ENCODE results near the gene LACTB.
A peak's percentile ranks its signal among the peaks of the same experiment; 100 is the strongest.
"Not testable (repeated sequence)": the region's sequence is repeated elsewhere in the genome, so short reads cannot be mapped to it uniquely, and the experiment has no call there.

LACTB gene

DNA sequence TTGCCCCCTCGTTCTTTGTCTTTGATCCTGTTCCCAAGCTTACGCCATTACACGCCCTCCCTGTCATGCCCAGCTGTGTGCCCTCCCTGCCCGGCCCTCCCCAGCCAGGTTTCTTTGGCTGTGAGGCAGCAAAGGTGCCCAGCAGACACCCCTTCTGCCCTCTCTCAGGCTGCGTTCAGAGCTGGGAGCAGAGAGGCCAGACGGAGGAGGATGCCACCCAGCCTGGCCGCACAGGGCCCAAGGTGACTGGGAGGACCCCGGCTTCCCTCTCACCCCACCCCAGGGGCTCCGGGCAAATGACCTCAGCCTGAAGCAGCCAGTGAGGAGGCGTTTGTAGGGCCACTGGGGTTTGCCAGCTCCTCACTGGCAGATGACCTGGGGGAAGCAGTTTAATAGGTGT, 30.8 kb upstream of the LACTB start:
- DNase-seq: no peak

- DNase-seq: no peak
Observed at GRCh38 chr15:63091679-63092446, 29.8 kb upstream of the LACTB start.

DNA sequence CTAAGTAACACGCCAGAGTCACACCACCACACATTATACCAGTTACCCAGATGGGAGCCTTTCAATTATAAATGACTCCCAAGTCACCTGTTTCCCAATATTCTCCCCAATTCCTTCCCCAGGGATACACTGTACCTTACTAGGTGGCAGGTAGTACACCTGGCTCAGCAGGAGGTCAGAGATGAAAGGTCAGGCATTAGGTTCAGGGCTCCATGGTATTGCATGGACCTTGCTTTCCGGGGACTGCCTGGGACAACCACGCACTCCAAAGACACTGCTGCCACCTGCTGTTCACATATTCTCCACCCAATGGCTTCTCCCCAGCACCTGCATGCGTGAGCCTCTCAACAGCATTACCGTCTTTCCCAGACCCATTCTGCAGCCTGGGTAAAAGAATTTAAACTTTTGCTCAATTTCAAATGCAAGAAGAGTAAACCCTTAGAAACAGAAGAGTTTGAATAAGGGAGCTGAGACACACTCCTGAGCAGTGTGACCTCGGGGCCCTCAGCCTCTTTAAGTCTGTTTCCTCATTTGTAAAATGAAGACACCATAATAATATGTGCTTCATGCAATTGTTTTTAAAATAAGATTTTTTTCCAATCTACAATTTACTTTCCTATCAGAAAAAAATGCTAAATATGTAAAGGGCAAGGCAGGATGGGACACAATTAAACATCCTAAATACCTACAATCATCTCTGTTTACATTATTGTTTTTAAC, 28.0 kb upstream of the LACTB start:
- peak; percentile 84 for DNase-seq

GRCh38 chr15:63094495-63094931, 27.1 kb upstream of the LACTB start:
- no peak for DNase-seq

DNA sequence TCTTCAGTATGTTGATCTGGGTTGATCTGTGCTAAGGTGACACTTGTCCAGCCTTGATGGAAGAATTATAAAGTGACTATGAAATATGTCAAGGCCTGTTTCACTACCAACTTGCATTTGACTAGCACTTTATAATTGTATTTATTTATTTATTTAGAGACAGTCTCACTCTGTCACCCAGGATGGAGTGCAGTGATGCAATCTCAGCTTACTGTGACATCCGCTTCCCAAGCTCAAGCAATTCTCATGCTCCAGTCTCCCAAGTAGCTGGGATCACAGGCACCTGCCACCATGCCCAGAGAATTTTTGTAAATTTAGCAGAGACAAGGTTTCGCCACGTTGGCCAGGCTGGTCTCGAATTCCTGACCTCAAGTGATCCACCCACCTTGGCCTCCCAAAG, 25.5 kb upstream of the LACTB start:
- DNase-seq: no peak

- DNase-seq: not testable (repeated sequence)
Observed at GRCh38 chr15:63098901-63099300, 22.8 kb upstream of the LACTB start.

GRCh38 chr15:63099581-63099980, 22.1 kb upstream of the LACTB start:
- not testable (repeated sequence) for DNase-seq

DNA sequence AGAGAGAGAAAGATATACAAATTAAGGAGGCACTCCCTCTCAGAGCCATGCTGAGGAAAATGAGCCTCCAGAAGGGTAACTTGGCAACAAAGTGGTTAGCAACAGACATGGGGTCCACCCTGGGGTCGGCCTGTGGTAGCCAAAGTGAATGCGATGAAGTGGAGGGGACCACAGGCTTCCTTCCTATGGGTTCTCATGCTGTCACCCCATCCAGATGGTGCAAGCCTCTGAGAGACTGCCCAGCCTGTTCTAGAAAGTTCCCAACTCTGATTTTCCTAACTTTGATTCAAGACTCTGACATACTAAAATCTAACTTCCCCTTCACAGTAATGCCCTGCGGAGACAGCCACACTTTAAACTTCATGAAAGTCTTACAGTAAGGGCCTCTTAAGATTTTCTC, 18.2 kb upstream of the LACTB start:
- no peak for DNase-seq

DNA sequence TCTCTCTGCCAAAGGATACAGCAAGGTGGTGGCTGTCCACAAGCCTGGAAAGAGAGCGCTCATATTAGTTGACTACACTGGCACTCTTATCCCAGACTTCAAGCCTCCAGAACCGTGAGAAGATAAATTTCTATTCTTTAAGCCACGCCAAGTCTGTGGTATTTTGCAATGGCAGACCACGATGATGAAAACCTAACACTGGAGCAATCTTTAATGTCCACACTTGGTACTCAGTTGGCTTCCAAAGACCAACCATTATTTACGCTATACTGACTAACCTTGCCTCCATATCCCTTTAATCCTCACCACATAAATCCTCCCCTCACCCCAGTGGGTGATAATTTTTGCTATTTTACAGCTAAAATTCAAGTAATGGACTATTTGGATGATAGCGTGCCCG, 16.9 kb upstream of the LACTB start:
- no peak for DNase-seq

DNA sequence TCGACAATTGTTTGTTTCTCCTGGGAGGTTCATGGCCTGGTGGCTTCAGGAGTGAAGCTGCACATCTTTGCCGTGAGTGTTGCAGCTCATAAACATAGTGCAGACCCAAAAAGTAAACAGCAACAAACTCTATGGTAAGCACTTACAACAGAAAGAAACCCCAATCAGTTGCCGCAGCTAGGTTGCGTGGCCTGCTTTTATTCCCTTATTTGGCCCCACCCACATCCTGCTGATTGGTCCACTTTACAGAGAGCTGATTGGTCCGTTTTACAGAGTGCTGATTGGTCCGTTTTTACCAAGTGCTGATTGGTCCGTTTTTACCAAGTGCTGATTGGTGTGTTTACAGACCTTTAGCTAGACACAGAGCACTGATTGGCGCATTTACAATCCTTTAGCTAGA, 16.3 kb upstream of the LACTB start:
- DNase-seq: not testable (repeated sequence)

DNA sequence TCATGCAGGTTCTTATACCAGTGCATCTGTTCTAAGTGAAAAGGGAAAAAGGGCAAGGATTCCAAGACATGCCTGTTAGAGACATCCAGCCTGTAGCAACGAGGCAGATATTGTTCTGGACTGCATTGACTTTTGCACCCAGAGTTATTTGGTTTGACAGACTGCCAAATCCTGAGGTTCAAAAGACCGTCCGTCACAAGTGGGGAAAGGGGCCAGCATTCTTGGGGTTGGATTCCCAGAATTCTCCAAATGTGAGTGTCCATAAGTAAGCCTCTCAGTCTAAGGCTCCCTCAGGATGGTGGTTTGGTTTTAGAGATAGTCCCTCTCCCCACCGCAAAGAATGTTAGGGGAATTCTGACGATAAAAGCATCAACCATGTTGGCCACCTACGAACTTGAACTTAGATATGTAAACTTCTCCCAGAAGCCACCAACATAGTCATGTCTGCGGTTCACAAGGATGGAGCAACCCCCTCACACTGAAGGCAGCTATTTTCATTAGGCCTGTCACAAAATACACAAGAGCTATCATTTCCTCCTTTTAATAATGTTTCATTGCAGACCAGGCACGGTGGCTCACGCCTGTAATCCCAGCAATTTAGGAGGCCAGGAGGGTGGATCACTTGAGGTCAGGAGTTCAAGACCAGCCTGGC, 13.6 kb upstream of the LACTB start:
- DNase-seq: no peak

- no peak for DNase-seq
Observed at GRCh38 chr15:63109498-63109897, 12.2 kb upstream of the LACTB start.

DNA sequence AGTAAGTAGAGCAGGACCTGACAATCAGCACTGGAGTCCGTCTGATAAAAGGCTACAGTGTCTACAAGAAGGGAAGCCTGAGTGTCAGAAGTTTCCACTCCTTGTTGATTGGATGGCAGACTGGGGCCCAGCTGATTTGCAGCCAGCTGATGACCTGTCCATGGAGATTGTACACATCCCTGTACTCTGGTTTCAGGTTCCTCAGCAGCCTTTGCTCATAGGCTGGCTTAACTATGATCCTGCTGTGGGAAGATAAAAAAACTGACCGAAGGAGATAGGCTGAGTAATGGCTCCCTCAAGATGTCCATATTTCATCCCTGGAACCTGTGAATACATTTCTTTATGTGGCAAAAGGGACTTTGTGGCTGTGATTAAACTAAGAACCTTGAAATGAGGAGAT, 11.7 kb upstream of the LACTB start:
- DNase-seq: no peak

DNA sequence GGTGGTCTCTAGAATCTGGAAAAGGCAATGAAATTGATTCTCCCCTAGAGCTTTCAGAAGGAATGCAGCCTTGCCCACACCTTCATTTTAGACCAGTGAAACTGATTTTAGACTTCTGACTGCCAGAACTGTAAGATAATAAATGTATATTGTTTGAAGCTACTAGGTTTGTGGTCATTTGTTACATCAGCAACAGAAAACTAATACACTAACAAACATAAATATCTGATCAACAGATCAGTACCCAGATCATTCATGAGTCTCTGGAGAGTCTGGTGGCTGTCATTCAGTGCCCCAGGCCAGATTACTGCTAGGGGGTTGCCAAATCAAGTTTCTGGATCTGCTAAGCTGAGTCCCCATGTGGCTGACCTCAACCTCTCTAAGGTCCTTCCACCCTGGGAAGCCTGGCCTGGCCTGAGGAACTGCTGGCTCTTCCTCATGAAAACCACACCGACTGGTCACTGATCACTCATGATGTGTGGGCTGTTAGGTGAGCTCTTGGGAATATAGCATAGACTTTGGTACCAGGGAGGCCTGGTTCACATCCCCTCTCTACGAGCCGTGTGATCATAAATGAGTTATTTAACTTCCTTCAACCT, 11.1 kb upstream of the LACTB start:
- DNase-seq: no peak

- no peak for DNase-seq
Observed at GRCh38 chr15:63111481-63111880, 10.2 kb upstream of the LACTB start.

GRCh38 chr15:63112871-63113270, 8.8 kb upstream of the LACTB start:
- DNase-seq: no peak

DNA sequence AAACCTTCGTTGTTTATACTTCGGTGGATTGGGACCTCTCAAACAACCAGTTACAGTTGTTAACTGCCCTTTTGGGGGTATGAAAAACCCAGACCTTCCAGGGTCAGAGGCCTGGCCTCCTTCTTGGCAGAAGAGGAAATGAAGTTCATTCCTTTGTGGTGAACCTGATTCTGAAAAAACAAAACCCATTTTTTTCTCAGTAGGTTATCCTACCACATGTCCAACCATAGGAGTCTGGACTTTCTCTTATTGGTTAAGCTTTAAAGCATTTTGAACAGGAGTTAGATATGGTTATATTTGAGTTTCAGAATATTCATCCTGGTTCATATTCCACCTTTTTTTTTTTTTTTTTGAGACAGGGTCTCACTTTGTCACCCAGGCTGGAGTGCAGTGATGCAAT, 7.2 kb upstream of the LACTB start:
- no peak for DNase-seq

- no peak for DNase-seq
Observed at GRCh38 chr15:63118854-63119253, 2.8 kb upstream of the LACTB start.

GRCh38 chr15:63122002-63122875, 578 bp downstream of the LACTB start:
- peak; percentile 76 for DNase-seq

GRCh38 chr15:63124506-63124905, 2.8 kb downstream of the LACTB start:
- DNase-seq: no peak

GRCh38 chr15:63126726-63127125, 5.1 kb downstream of the LACTB start:
- DNase-seq: no peak

DNA sequence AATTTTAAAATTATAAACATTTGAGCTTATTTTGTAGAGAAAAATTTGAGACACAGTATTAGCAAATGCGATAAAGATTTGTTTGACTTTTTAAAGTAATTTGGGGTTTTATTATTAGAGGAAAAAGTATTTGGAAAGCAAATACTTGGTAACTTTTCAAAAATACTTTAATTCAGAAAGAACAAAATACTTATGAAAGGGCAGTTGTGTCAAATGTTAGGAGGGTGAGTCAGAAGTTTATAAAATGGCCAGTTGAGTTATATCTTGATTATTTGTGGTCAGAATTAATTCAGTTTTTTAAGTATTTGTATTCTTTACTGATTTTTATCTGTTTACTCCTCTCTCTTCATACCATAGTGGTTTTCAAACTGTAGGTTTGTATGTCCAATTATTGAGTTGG, 12.1 kb downstream of the LACTB start:
- DNase-seq: no peak

Measured in stimulated activated CD8-positive, alpha-beta memory T cell treated with anti-CD3 and anti-CD28 coated beads, Interleukin-4, amount 100 ng/mL, for 48 hours (primary cell).